PC-3 (cell line): ENCODE results near the gene FAM43A. TPM values are rescaled to one million over a fixed set of nuclear protein-coding genes. Genes with fewer than 3 reads are reported as not detected.

Experiments
- ATAC-seq: fragments of 200-7000 bp; cut with Tn5 transposase; 2 replicates; pipeline ENCODE4 v1.9.1; 2020; ENCODE audit warnings: mild to moderate bottlenecking, moderate library complexity
- BruUV-seq: library from RNA; stranded (reverse); fragments of 400-500 nt; replicated peaks from 2 replicates; lab custom pipeline; 2021; lab: Mats Ljungman, UMichigan
- CTCF ChIA-PET: fragments of 300-600 bp; sonication (Branson Sonifier 250); formaldehyde crosslinking; loops from one replicate; lab custom pipeline; 2022; ENCODE audit warnings: antibody characterized with exemption; lab: Charles Lee
- POLR2A ChIA-PET: fragments of 300-600 bp; sonication (Branson Sonifier 250); formaldehyde crosslinking; loops from one replicate; lab custom pipeline; 2022; ENCODE audit warnings: antibody characterized with exemption; ENCODE audit not compliant: unreplicated experiment; lab: Charles Lee
- DNase-seq: peaks from one replicate; pipeline ENCODE4 v3.0.0-alpha.2; 2015
- H2AFZ ChIP-seq: fragments of 300-600 bp; sonication (generic); 2 replicates; pipeline ENCODE4 v1.6.0; 2016; ENCODE audit warnings: antibody characterized with exemption, low read length
- H3F3A ChIP-seq: fragments of 300-600 bp; sonication (generic); one replicate; pipeline ENCODE4 v1.6.0; 2017; ENCODE audit warnings: antibody characterized with exemption, low read length, control low read depth, mild to moderate bottlenecking; ENCODE audit not compliant: unreplicated experiment
- H3K27ac ChIP-seq: fragments of 300-600 bp; sonication (generic); 2 replicates; pipeline ENCODE4 v1.5.1; 2016; ENCODE audit warnings: mild to moderate bottlenecking, low read length
- H3K27me3 ChIP-seq: fragments of 300-600 bp; sonication (generic); 2 replicates; pipeline ENCODE4 v1.6.1; 2016; ENCODE audit warnings: low read length, mixed read lengths
- H3K36me3 ChIP-seq: fragments of 300-600 bp; sonication (generic); 2 replicates; pipeline ENCODE4 v1.6.1; 2016; ENCODE audit warnings: low read depth, mixed run types, low read length, mixed read lengths
- H3K4me1 ChIP-seq: fragments of 300-600 bp; sonication (generic); 2 replicates; pipeline ENCODE4 v1.5.1; 2016; ENCODE audit warnings: low read length; ENCODE audit not compliant: insufficient read depth
- H3K4me2 ChIP-seq: fragments of 300-600 bp; sonication (generic); 2 replicates; pipeline ENCODE4 v1.6.0; 2016; ENCODE audit warnings: low read length
- H3K4me3 ChIP-seq: fragments of 300-600 bp; sonication (generic); 2 replicates; pipeline ENCODE4 v1.5.1; 2016; ENCODE audit warnings: mild to moderate bottlenecking, low read length, mixed read lengths
- H3K79me2 ChIP-seq: fragments of 300-600 bp; sonication (generic); 2 replicates; pipeline ENCODE4 v1.6.1; 2017; ENCODE audit warnings: low read length, mixed read lengths
- H3K9ac ChIP-seq: fragments of 300-600 bp; sonication (generic); 2 replicates; pipeline ENCODE4 v1.6.0; 2016; ENCODE audit warnings: mild to moderate bottlenecking, low read length
- H3K9me2 ChIP-seq: fragments of 300-600 bp; sonication (generic); replicated peaks from 2 replicates; pipeline ENCODE4 v1.6.1; 2016; ENCODE audit warnings: mixed run types, low read length, mixed read lengths
- H3K9me3 ChIP-seq: fragments of 300-600 bp; sonication (generic); 2 replicates; pipeline ENCODE4 v1.6.1; 2016; ENCODE audit warnings: low read length, mixed read lengths
- H4K20me1 ChIP-seq: fragments of 300-600 bp; sonication (generic); 2 replicates; pipeline ENCODE4 v1.6.1; 2016; ENCODE audit warnings: low read length, mixed read lengths
- EZH2 ChIP-seq: fragments of 300-600 bp; sonication (generic); IDR thresholded peaks from one replicate; pipeline ENCODE4 v1.6.1; 2017; ENCODE audit warnings: antibody characterized with exemption, mild to moderate bottlenecking, low read length; ENCODE audit not compliant: unreplicated experiment
- EZH2phosphoT487 ChIP-seq: fragments of 300-600 bp; sonication (generic); IDR thresholded peaks from 2 replicates; pipeline ENCODE4 v1.6.1; 2018; ENCODE audit warnings: mild to moderate bottlenecking, antibody characterized with exemption, low read length, borderline replicate concordance
- intact Hi-C: fragments of 100-400 bp; cut with micrococcal nuclease; formaldehyde crosslinking; loops from 2 replicates; pipeline ENCODE4 v1.9.0; 2023
- total RNA-seq: library from RNA; depleted of rRNA; stranded (reverse); fragments of >200 nt; gene quantifications from 2 replicates; pipeline ENCODE4 v1.2.3, GENCODE V29; 2014
- TF ChIP-seq, protein P1 (sequence below): fragments of 300-600 bp; sonication (generic); conservative IDR thresholded peaks from 2 replicates; pipeline ENCODE4 v1.5.1; 2017; ENCODE audit warnings: antibody characterized with exemption, low read depth, mild to moderate bottlenecking, low read length

The FAM43A gene
- total RNA-seq, 1 experiment from 2014 or later, result 59.8 TPM

DNA sequence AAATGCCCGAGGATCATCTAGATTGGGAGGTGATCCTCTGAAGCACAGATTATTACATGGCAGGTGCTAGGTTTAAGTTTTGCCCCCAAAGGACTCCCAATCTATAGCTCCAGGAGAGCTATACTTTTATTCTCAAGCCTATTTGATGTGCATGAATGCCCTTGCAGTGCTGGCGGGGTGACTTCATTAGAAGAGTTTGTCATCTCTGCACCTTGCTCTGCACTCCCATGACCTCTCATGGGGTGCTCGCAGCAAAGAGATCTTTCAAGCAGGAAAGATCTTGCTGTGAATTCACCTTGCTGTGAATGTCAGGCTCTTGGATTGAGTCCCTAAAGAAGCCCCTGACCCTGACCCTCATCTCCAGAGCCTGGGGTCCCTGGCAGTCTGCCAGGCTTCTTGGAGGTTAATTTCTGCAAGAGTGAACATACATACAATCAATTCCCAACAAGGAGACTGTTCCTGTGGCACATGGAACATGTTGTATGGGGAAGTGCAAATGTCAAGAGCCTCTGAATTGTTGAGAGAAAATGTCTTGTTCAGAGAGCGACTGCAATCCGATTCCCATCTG lies 45.9 kb downstream of the FAM43A start:
- TF ChIP-seq, protein P1, sequence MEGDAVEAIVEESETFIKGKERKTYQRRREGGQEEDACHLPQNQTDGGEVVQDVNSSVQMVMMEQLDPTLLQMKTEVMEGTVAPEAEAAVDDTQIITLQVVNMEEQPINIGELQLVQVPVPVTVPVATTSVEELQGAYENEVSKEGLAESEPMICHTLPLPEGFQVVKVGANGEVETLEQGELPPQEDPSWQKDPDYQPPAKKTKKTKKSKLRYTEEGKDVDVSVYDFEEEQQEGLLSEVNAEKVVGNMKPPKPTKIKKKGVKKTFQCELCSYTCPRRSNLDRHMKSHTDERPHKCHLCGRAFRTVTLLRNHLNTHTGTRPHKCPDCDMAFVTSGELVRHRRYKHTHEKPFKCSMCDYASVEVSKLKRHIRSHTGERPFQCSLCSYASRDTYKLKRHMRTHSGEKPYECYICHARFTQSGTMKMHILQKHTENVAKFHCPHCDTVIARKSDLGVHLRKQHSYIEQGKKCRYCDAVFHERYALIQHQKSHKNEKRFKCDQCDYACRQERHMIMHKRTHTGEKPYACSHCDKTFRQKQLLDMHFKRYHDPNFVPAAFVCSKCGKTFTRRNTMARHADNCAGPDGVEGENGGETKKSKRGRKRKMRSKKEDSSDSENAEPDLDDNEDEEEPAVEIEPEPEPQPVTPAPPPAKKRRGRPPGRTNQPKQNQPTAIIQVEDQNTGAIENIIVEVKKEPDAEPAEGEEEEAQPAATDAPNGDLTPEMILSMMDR, result no peak
- TF ChIP-seq EZH2phosphoT487, result no peak
- ATAC-seq (no peak), DNase-seq (no peak)
- no peaks in the 10 kb centered on the region for H3K9me2 ChIP-seq
- POLR2A ChIA-PET, result no interaction called here
- no peaks in the 10 kb centered on the region for H3K79me2 ChIP-seq
- H3F3A ChIP-seq, result no peaks in the 10 kb centered on the region
- H2AFZ ChIP-seq, result no peak overlapping the region
- H3K4me2 ChIP-seq, result no peak overlapping the region
- H3K4me1 ChIP-seq, result peaks cover 14% of the 10 kb centered on the region
- H3K9me3 ChIP-seq, result no peaks in the 10 kb centered on the region
- H3K36me3 ChIP-seq, result no peaks in the 10 kb centered on the region
- intact Hi-C loops, result no loop called here
- BruUV-seq, result no TSS peak
- H3K4me3 ChIP-seq, result no peak overlapping the region
- H3K9ac ChIP-seq, result no peak overlapping the region
- CTCF ChIA-PET, result no interaction called here
- no peaks in the 10 kb centered on the region for H4K20me1 ChIP-seq
- H3K27ac ChIP-seq, result no peak overlapping the region
- no peaks in the 10 kb centered on the region for H3K27me3 ChIP-seq

- Histone ChIP-seq H3K9ac (no peak overlapping the region), H3K4me1 (peaks cover 5% of the 10 kb centered on the region), H3K27ac (no peak overlapping the region), H3K4me2 (no peak overlapping the region), H3K79me2 (no peaks in the 10 kb centered on the region), H3K9me3 (no peaks in the 10 kb centered on the region), H3K36me3 (no peaks in the 10 kb centered on the region), H3K27me3 (no peaks in the 10 kb centered on the region), H3K9me2 (no peaks in the 10 kb centered on the region), H3F3A (no peaks in the 10 kb centered on the region), H3K4me3 (no peak overlapping the region), H2AFZ (no peak overlapping the region), H4K20me1 (no peaks in the 10 kb centered on the region)
- DNase-seq (no peak), ATAC-seq (no peak)
- TF ChIP-seq, protein P1, result no peak
- TF ChIP-seq EZH2phosphoT487, result no peak
- TF ChIP-seq EZH2, result no peak
- BruUV-seq, result no TSS peak
- ChIA-PET POLR2A (no interaction called here), CTCF (no interaction called here)
- intact Hi-C loops, result no loop called here
These were observed 46.9 kb downstream of the FAM43A start for GRCh38 chr3:194732617-194733016.

DNA sequence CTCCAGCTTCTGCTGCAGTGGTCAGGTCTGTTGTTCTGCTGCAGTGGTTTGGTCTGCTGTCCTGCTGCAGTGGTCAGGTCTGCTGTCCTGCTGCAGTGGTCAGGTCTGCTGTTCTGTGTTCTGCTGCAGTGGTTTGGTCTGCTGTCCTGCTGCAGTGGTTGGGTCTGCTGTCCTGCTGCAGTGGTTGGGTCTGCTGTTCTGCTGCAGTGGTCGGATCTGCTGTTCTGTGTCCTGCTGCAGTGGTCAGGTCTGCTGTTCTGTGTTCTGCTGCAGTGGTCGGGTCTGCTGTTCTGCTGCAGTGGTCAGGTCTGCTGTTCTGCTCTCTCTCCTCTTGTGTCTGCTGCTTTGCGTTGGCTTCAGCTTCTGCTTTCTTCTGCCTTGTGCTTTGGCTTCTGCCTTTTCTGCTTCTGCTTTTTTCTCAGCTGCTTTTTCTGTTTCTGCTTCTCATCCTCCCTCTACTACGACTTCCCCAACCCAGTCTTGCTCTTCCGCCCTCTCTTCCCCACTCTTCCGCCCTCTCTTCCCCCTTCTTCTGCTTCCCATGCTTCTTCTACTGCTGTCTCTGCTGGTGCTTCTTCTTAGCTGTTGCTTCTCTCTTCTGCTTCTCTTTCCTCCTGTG lies 50.7 kb downstream of the FAM43A start:
- no peak overlapping the region for H3K27ac ChIP-seq
- H3K4me1 ChIP-seq, result peaks cover 36% of the 10 kb centered on the region
- no peak overlapping the region for H3K9ac ChIP-seq
- H3K9me3 ChIP-seq, result no peaks in the 10 kb centered on the region
- H3K79me2 ChIP-seq, result no peaks in the 10 kb centered on the region
- DNase-seq, result no peak
- H3K27me3 ChIP-seq, result no peaks in the 10 kb centered on the region
- H3K4me2 ChIP-seq, result no peak overlapping the region
- no peak overlapping the region for H2AFZ ChIP-seq
- no peaks in the 10 kb centered on the region for H4K20me1 ChIP-seq
- no peaks in the 10 kb centered on the region for H3F3A ChIP-seq
- no peak overlapping the region for H3K4me3 ChIP-seq
- ChIA-PET CTCF (no interaction called here), POLR2A (no interaction called here)
- TF ChIP-seq EZH2 (no peak), EZH2phosphoT487 (no peak)
- TF ChIP-seq, protein P1, result no peak
- intact Hi-C loops, result no loop called here
- no peaks in the 10 kb centered on the region for H3K9me2 ChIP-seq
- ATAC-seq, result no peak
- H3K36me3 ChIP-seq, result no peaks in the 10 kb centered on the region
- no TSS peak for BruUV-seq
